Adipose tissue (tissue), 3 donors: ENCODE measurements around the gene CXCR6. TPM values are rescaled to one million over a fixed set of nuclear protein-coding genes. Genes with fewer than 3 reads are reported as not detected.

Experiments
- H3K27ac ChIP-seq: one replicate; pipeline ENCODE4 v1.5.1; 2013; ENCODE audit warnings: low read depth, low read length
- WGBS, 3 donors: extraction: QIAGEN DNeasy Blood & Tissue Kit; methylation state at CpG; one replicate each; pipeline ENCODE4 v1.1.7; 2013; 5-methylcytosine and 5-hydroxymethylcytosine counted together
- polyA plus RNA-seq, 3 donors: library from polyadenylated mRNA; stranded (reverse); fragments of 200-250 nt; gene quantifications; one replicate each; pipeline ENCODE4 v1.2.3, GENCODE V29; 2013
- donor health status: healthy with polysubstance abuse.
- donor health status: Bipolar disorder and iron deficiency.
- donor health status: healthy.

The CXCR6 gene
- 1 to 10 TPM in 1 of 3 donors, under 1 TPM in 2; 0.22 to 1.1 (median 0.22) TPM for polyA plus RNA-seq

DNA sequence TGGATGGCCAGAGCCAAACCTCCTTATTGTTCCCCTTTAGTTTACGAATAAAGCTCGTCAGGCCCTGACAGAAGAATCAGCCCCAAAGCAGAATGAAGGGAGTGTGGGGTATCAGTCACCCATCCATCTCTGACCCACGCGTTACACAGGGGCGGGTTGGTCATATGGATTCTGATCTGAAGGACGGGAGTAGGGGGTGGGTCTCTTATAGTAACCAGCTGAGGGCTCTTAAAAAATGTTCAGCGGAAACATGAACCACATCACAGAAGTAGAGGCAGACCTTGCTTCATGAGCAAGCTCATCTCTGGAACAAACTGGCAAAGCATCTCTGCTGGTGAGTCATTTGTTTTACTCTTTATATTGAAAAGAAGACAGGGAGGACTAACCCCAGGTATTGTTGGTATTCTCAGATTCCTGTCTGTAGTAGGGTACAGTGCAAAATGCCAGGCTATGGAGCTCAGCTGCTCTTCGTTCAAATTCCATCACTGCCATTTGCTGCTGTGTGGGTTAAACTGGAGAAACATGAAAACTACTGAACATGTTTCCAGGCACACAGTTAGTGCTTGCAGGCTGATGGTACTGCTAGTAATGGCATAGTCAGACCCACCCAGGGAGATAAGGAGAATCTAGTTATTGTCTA, at the start of gene CXCR6:
CXCR6 (plus strand) TSS at position 258 of the 640 bp plus-strand sequence. CDS start 3,018 bp downstream, outside the sequence.
- 88 to 95% (median 94%) methylated on average over 8 of the region's 8 CpGs for WGBS, 3 donors
- H3K27ac ChIP-seq, result no peak within 1 kb of the TSS

- 44 to 75% (median 46%) methylated on average over 6 of the region's 6 CpGs for WGBS, 3 donors
- H3K27ac ChIP-seq, result no peak overlapping the region
Measured at GRCh38 chr3:45894015-45894414, 49.2 kb upstream of the CXCR6 start.

GRCh38 chr3:45895686-45896468, 47.4 kb upstream of the CXCR6 start:
- WGBS, 3 donors, result 92 to 95% (median 94%) methylated on average over 5 of the region's 5 CpGs

GRCh38 chr3:45896956-45897355, 46.3 kb upstream of the CXCR6 start:
- H3K27ac ChIP-seq, result no peak overlapping the region
- WGBS, 3 donors, result 67 to 81% (median 70%) methylated on average over 3 of the region's 3 CpGs

More at GRCh38 chr3:45895686-45896468, 47.4 kb upstream of the CXCR6 start:
- H3K27ac ChIP-seq, result no peak overlapping the region

- no peak overlapping the region for H3K27ac ChIP-seq
- WGBS, 3 donors, result 74 to 78% (median 78%) methylated on average over 3 of the region's 3 CpGs
Measured at GRCh38 chr3:45904931-45905330, 38.3 kb upstream of the CXCR6 start.

DNA sequence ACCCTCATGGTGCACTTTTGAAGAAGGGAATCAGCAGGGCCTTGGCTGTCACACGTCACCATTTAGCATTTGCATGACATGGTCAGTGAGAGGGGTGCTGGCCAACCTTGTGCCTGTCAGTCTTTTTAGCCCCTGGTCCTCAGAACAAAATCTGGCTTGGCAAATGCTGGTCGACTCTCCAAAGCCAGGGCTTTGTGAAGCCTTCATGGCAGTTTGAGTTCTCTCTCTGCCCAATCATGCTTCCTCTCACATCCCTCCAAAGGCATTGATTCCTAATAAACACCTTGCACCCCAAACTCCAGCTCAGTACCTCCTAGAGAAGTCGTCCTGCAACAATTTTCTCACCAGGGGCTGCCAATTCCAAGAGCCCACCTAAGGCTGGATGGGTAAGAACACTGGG, 37.5 kb upstream of the CXCR6 start:
- 75 to 92% (median 89%) methylated on average over 3 of the region's 3 CpGs for WGBS, 3 donors
- no peak overlapping the region for H3K27ac ChIP-seq

GRCh38 chr3:45906681-45907407, 36.4 kb upstream of the CXCR6 start:
- 66 to 82% (median 78%) methylated on average over 9 of the region's 9 CpGs for WGBS, 3 donors
- no peak overlapping the region for H3K27ac ChIP-seq

DNA sequence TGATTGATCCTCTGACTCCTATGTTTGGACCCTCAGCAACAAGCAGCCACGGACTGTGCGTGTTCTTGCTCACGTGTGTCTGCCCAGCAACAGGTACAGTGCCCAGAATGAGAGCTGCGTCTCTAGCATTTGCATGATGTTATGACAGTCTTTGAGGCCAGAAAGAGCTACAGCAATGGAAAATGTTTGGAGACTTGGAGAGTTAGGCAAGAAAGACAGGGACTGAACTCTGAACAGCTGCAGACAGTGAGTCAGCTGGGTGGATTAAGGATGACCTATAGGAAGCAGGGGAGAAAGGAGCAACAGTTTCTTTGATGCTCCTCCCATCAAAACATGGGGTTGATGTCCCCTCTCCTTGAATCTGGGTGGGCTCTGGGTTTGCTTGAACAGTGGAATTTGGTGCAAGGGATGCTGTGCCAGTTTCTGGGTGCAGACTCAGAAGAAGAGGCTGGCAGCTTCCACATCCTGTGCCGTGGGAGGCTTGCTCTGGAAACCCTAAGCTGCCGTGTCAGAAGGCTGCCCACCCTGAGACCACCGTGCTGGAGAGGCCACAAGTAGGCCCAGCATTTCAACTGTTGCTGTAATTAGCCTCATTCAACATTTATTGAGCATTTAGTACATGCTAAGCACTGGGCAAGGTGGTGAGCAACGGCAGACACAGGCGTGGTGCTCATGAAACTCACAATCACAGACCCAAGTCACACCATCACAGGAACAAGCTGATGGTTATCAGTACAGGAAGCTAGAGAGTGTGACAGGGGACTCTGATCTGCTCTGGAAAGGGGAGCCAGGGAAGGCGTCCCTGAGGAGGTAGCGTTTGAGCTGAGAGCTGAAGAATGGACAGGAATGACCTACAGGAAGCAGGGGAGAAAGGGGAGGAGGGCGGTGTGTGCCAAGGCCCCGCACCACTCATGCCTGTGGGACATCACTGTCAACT, 35.2 kb upstream of the CXCR6 start:
- no peak overlapping the region for H3K27ac ChIP-seq
- 69 to 80% (median 72%) methylated on average over 13 of the region's 13 CpGs for WGBS, 3 donors

DNA sequence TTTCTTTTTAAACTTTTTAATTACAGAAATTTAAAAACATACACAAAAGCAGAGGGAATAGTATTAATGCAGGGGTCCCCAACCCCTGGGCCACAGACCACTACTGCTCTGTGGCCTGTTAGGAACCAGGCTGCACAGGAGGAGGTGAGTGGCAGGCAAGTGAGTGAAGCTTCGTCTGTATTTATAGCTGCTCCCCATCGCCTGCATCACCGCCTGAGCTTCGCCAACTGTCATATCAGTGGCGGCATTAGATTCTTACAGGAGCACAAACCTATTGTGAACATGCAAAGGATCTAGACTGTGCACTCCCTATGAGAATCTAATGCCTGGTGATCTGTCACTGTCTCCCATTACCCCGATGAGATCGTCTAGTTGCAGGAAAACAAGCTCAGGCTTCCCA, 34.5 kb upstream of the CXCR6 start:
- no peak overlapping the region for H3K27ac ChIP-seq
- WGBS, 3 donors, result 88 to 92% (median 91%) methylated on average over 7 of the region's 7 CpGs

GRCh38 chr3:45909542-45909941, 33.7 kb upstream of the CXCR6 start:
- 84 to 87% (median 86%) methylated on average over 6 of the region's 6 CpGs for WGBS, 3 donors
- no peak overlapping the region for H3K27ac ChIP-seq

- 71 to 74% (median 73%) methylated on average over 4 of the region's 4 CpGs for WGBS, 3 donors
- no peak overlapping the region for H3K27ac ChIP-seq
Measured at GRCh38 chr3:45910892-45911291, 32.4 kb upstream of the CXCR6 start.

- no peak overlapping the region for H3K27ac ChIP-seq
- WGBS, 3 donors, result 88 to 93% (median 90%) methylated on average over 11 of the region's 11 CpGs
Measured at GRCh38 chr3:45911511-45912226, 31.6 kb upstream of the CXCR6 start.

DNA sequence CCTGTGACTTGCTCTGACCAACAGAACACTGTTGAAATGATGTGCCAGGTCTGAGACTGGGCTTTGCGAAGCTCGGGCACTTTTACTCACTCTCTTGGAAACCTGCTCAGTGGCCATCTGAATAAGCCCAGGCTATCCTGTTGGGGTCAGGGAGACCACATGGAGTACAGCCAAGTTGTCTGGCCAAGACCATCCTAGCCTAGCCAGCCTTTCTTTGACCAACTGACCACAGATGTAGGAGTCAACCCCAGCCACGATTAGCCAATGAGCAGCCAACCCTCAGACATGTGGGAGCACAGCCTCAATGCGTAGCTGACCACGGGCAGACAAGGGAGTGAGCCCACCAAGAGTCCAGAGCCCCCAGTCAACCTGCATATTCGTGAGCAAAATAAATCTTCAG, 30.8 kb upstream of the CXCR6 start:
- WGBS, 3 donors, result 89 to 90% (median 89%) methylated on average over 6 of the region's 6 CpGs
- H3K27ac ChIP-seq, result no peak overlapping the region

- no peak overlapping the region for H3K27ac ChIP-seq
- WGBS, 3 donors, result 90 to 93% (median 91%) methylated on average over 7 of the region's 7 CpGs
Measured at GRCh38 chr3:45914362-45915058, 28.8 kb upstream of the CXCR6 start.

GRCh38 chr3:45915059-45915439, 28.2 kb upstream of the CXCR6 start:
- H3K27ac ChIP-seq, result no peak overlapping the region
- 82 to 91% (median 87%) methylated on average over 9 of the region's 9 CpGs for WGBS, 3 donors

DNA sequence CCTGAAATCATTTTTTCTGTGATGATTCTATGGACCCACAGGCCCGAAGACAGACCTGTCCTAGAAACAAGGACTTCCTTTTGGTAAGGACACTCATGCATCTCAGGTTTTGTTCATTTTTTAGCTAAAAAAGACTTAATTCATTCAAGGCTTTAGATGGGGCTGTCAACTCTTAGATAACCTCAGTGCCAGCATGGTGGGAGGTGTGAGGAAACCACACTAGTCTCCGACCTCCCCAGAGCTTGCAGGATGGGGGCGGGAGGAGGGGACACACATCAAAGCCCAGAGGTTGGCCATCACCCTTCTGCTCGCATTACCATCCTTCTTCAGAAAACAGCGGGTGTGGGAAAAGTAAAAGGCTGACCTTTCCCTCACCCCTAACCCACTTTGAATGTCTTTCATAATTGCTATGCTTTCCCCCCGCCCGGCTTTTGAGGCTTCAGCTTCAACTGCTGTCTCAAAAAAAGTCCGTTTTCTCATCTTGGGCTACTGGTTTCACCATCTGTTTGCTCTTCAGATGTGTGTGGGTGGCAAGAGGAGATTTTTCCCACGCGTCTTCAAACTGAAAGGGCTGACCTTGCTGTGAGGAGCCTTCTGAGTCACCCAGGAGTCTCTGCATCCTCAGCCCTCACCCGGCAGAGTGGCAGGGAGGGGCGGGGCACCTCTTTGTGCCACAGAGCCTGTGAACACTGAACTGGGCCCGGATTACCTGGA, 27.6 kb upstream of the CXCR6 start:
- H3K27ac ChIP-seq, result no peak overlapping the region
- 52 to 61% (median 56%) methylated on average over 13 of the region's 13 CpGs for WGBS, 3 donors
